Mesendoderm (in vitro differentiated cells): ENCODE data around the gene YIPF5.
A peak's percentile ranks its signal among the peaks of the same experiment; 100 is the strongest.

ENCODE experiments used
- DNase-seq: peaks from one replicate; pipeline ENCODE4 v3.0.0; 2013
- H2AK5ac ChIP-seq: 2 replicates; pipeline ENCODE4 v1.6.1; 2013; ENCODE audit warnings: low read length, inconsistent platforms
- H2BK120ac ChIP-seq: 2 replicates; pipeline ENCODE4 v1.6.1; 2013; ENCODE audit warnings: low read depth, mild to moderate bottlenecking, low read length, moderate library complexity, mixed read lengths
- H2BK15ac ChIP-seq: replicated peaks from 2 replicates; pipeline ENCODE4 v1.6.1; 2013; ENCODE audit warnings: low read depth, mild to moderate bottlenecking, moderate library complexity
- H2BK5ac ChIP-seq: 2 replicates; pipeline ENCODE4 v1.6.1; 2013; ENCODE audit warnings: low read length, inconsistent platforms
- H3K18ac ChIP-seq: 2 replicates; pipeline ENCODE4 v1.6.1; 2013; ENCODE audit warnings: mild to moderate bottlenecking, low read length, mixed read lengths
- H3K23ac ChIP-seq: one replicate; pipeline ENCODE4 v1.6.1; 2013; ENCODE audit warnings: low read length
- H3K27ac ChIP-seq: 2 replicates; pipeline ENCODE4 v1.5.1; 2013; ENCODE audit warnings: low read depth, mild to moderate bottlenecking, inconsistent platforms, low read length, moderate library complexity
- H3K27me3 ChIP-seq: 2 replicates; pipeline ENCODE4 v1.6.1; 2013; ENCODE audit warnings: low read length, control low read depth, mild to moderate bottlenecking, inconsistent platforms; ENCODE audit not compliant: insufficient read depth, poor library complexity
- H3K36me3 ChIP-seq: 2 replicates; pipeline ENCODE4 v1.6.1; 2013; ENCODE audit warnings: low read length, inconsistent platforms; ENCODE audit not compliant: control insufficient read depth, insufficient read depth
- H3K4ac ChIP-seq: one replicate; pipeline ENCODE4 v1.6.1; 2013; ENCODE audit warnings: low read depth, mild to moderate bottlenecking, low read length, moderate library complexity
- H3K4me1 ChIP-seq: 2 replicates; pipeline ENCODE4 v1.6.1; 2013; ENCODE audit warnings: low read depth, low read length, inconsistent platforms; ENCODE audit not compliant: control insufficient read depth
- H3K4me2 ChIP-seq: 2 replicates; pipeline ENCODE4 v1.6.1; 2013; ENCODE audit warnings: low read length
- H3K4me3 ChIP-seq: 2 replicates; pipeline ENCODE4 v1.5.1; 2013; ENCODE audit warnings: mild to moderate bottlenecking, low read length
- H3K56ac ChIP-seq: one replicate; pipeline ENCODE4 v1.6.1; 2013; ENCODE audit warnings: low read length
- H3K79me1 ChIP-seq: 2 replicates; pipeline ENCODE4 v1.6.1; 2013; ENCODE audit warnings: low read length, inconsistent platforms
- H3K79me2 ChIP-seq: 2 replicates; pipeline ENCODE4 v1.6.1; 2013; ENCODE audit warnings: mild to moderate bottlenecking, low read length; ENCODE audit not compliant: control insufficient read depth, insufficient read depth
- H3K9ac ChIP-seq: 2 replicates; pipeline ENCODE4 v1.6.1; 2013; ENCODE audit warnings: low read length, inconsistent platforms
- H4K5ac ChIP-seq: one replicate; pipeline ENCODE4 v1.6.1; 2013; ENCODE audit warnings: low read length
- H4K8ac ChIP-seq: one replicate; pipeline ENCODE4 v1.6.1; 2013; ENCODE audit warnings: low read depth, mild to moderate bottlenecking, control low read depth, low read length, moderate library complexity
- WGBS: extraction: QIAGEN DNeasy Blood & Tissue Kit; methylation state at CpG from one replicate; pipeline ENCODE4 v1.1.7; 2013; ENCODE audit warnings: low lambda C conversion rate, missing lambda C conversion rate; ENCODE audit not compliant: insufficient coverage; ENCODE audit errors: extremely low coverage; 5-methylcytosine and 5-hydroxymethylcytosine counted together

The YIPF5 gene

GRCh38 chr5:144142139-144142823 is 28.2 kb downstream of the YIPF5 start:
- Histone ChIP-seq H3K4me2 (no peak overlapping the region), H2BK120ac (no peak overlapping the region), H2AK5ac (no peak overlapping the region), H3K23ac (no peak overlapping the region), H2BK15ac (no peak overlapping the region), H3K9ac (no peak overlapping the region), H3K18ac (no peak overlapping the region), H3K79me1 (no peaks in the 10 kb centered on the region), H3K27me3 (no peaks in the 10 kb centered on the region), H3K4me3 (no peak overlapping the region), H3K56ac (peak overlapping the region; percentile 42), H3K79me2 (no peaks in the 10 kb centered on the region), H4K5ac (no peak overlapping the region), H4K8ac (no peak overlapping the region), H2BK5ac (no peak overlapping the region), H3K4me1 (no peaks in the 10 kb centered on the region), H3K27ac (no peak overlapping the region), H3K4ac (no peak overlapping the region), H3K36me3 (no peaks in the 10 kb centered on the region)
- WGBS, result no CpG with 5 or more reads among the region's 2 CpGs
- DNase-seq, result peak; percentile 73

DNA sequence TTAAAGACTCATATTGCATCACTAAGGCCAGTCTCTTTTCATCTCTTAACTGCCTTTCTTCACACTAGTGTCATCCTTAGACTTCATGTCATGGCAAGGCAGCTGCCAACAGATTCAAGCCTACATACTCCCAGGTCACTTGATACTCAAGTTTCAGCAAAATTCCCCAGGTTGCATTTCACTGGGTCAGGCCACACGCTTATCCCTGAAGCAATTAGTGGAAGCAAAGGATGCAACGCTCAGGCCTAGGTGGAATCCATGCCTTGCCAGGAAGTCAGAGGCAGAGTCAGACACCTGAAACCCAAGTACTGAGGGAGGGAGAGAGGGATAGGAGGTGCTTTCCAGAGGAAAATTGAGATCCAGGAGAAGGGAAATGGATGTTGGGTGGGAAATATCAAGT is 28.9 kb downstream of the YIPF5 start:
- no peak overlapping the region for H4K8ac ChIP-seq
- WGBS, result no CpG with 5 or more reads among the region's 2 CpGs

GRCh38 chr5:144139586-144139985 is 30.9 kb downstream of the YIPF5 start:
- Histone ChIP-seq H3K27me3 (no peaks in the 10 kb centered on the region), H2AK5ac (no peak overlapping the region), H3K4me2 (no peak overlapping the region), H3K27ac (no peak overlapping the region), H3K9ac (no peak overlapping the region), H4K5ac (no peak overlapping the region), H3K4ac (no peak overlapping the region), H3K18ac (peak overlapping the region; percentile 5), H3K79me1 (no peaks in the 10 kb centered on the region), H3K36me3 (no peaks in the 10 kb centered on the region), H2BK5ac (no peak overlapping the region), H4K8ac (no peak overlapping the region), H2BK120ac (no peak overlapping the region), H3K4me3 (no peak overlapping the region), H3K4me1 (no peaks in the 10 kb centered on the region), H2BK15ac (no peak overlapping the region), H3K56ac (no peak overlapping the region), H3K79me2 (no peaks in the 10 kb centered on the region), H3K23ac (no peak overlapping the region)
- no CpG with 5 or more reads among the region's 5 CpGs for WGBS
- no peak for DNase-seq

More for the DNA sequence above, 28.9 kb downstream of the YIPF5 start:
- Histone ChIP-seq H3K4ac (no peak overlapping the region), H2BK15ac (no peak overlapping the region), H3K56ac (peak overlapping the region; percentile 32), H3K23ac (no peak overlapping the region), H2AK5ac (no peak overlapping the region), H3K9ac (no peak overlapping the region), H3K27me3 (no peaks in the 10 kb centered on the region), H2BK120ac (no peak overlapping the region), H3K36me3 (no peaks in the 10 kb centered on the region), H3K79me1 (no peaks in the 10 kb centered on the region), H3K18ac (peak overlapping the region; percentile 30), H3K27ac (no peak overlapping the region), H2BK5ac (no peak overlapping the region), H4K5ac (no peak overlapping the region), H3K4me3 (no peak overlapping the region), H3K4me2 (no peak overlapping the region), H3K79me2 (no peaks in the 10 kb centered on the region), H3K4me1 (no peaks in the 10 kb centered on the region)
- peak; percentile 27 for DNase-seq

DNA sequence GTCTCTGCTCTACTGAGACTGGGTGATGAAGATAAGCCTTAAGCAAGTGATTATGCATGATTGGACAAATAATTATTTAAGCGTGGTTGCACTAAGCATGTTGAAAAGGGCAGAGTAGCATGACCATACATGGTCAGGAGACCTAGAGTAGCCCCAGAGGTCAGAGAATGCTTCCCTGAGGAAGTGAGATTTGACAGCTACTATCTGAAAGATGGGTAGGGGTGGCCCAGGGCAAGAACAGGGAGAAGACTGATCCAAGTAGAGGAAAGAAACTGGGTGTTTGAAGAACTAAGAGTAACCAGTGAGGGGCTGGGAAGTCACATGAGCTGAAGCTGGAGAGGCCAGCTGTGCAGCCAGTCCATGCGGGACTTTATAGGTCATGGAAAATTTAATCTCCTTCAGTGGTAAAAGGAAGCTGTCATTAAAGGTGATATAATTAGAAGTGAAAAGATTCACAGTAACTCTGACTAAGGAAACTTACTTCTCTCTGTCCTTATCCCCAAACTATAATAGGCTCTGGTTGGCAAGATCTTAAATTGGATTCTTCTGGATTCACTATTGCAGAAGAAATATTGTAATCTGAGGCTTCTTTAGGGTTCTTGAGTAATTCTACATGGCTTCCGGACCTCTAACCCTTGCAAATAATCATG is 35.2 kb downstream of the YIPF5 start:
- Histone ChIP-seq H2BK120ac (no peak overlapping the region), H3K4me1 (no peaks in the 10 kb centered on the region), H3K9ac (no peak overlapping the region), H3K79me2 (no peaks in the 10 kb centered on the region), H3K79me1 (no peaks in the 10 kb centered on the region), H3K36me3 (no peaks in the 10 kb centered on the region), H3K23ac (no peak overlapping the region), H3K27me3 (no peaks in the 10 kb centered on the region), H2AK5ac (no peak overlapping the region), H3K27ac (no peak overlapping the region), H4K8ac (no peak overlapping the region), H3K4me3 (no peak overlapping the region), H3K4me2 (no peak overlapping the region), H3K56ac (no peak overlapping the region), H3K18ac (no peak overlapping the region), H2BK15ac (no peak overlapping the region), H3K4ac (no peak overlapping the region), H4K5ac (no peak overlapping the region), H2BK5ac (no peak overlapping the region)
- DNase-seq, result no peak
- WGBS, result no CpG with 5 or more reads among the region's 3 CpGs

- H2BK15ac ChIP-seq, result no peak overlapping the region
- no peaks in the 10 kb centered on the region for H3K4me1 ChIP-seq
- no peak for DNase-seq
- no peak overlapping the region for H2BK5ac ChIP-seq
- no peaks in the 10 kb centered on the region for H3K79me1 ChIP-seq
- no peak overlapping the region for H3K4me3 ChIP-seq
- no peak overlapping the region for H3K56ac ChIP-seq
- no peak overlapping the region for H4K8ac ChIP-seq
- H3K27ac ChIP-seq, result no peak overlapping the region
- WGBS, result no CpG with 5 or more reads among the region's 2 CpGs
- no peak overlapping the region for H3K4ac ChIP-seq
- no peak overlapping the region for H3K23ac ChIP-seq
- H3K18ac ChIP-seq, result no peak overlapping the region
- H3K4me2 ChIP-seq, result no peak overlapping the region
- H3K9ac ChIP-seq, result no peak overlapping the region
- no peaks in the 10 kb centered on the region for H3K79me2 ChIP-seq
- H3K36me3 ChIP-seq, result no peaks in the 10 kb centered on the region
- H3K27me3 ChIP-seq, result no peaks in the 10 kb centered on the region
- no peak overlapping the region for H2AK5ac ChIP-seq
- no peak overlapping the region for H4K5ac ChIP-seq
- H2BK120ac ChIP-seq, result no peak overlapping the region
Measured at GRCh38 chr5:144134194-144134826, 36.1 kb downstream of the YIPF5 start.
